ENCODE data around the gene CREB3.
A peak's percentile ranks its signal among the peaks of the same experiment; 100 is the strongest.

CREB3 gene

GRCh38 chr9:35718721-35719511 lies 13.6 kb upstream of the CREB3 start:
- no peak for DNase-seq (ENCODE audit: low read depth in 1 of 2, low spot score in 1 of 2)
- TF ChIP-seq JUND (IDR thresholded peaks at IDR 0.05; ENCODE audit: low read depth) = no peak
- in situ Hi-C loops (cut with HindIII; ENCODE audit: low pct_unique_long_range_greater_than_20kb, low sequenced_read_pairs) = no loop called here

- no peak for TF ChIP-seq JUND (IDR thresholded peaks at IDR 0.05; ENCODE audit: low read depth)
- in situ Hi-C loops (cut with HindIII; ENCODE audit: low pct_unique_long_range_greater_than_20kb, low sequenced_read_pairs) = no loop called here
- DNase-seq (ENCODE audit: low read depth in 1 of 2, low spot score in 1 of 2) = no peak
These were observed 12.9 kb upstream of the CREB3 start for GRCh38 chr9:35719546-35719945.

- in situ Hi-C loops (cut with HindIII; ENCODE audit: low pct_unique_long_range_greater_than_20kb, low sequenced_read_pairs) = no loop called here
- no peak for TF ChIP-seq JUND (IDR thresholded peaks at IDR 0.05; ENCODE audit: low read depth)
- no peak for DNase-seq (ENCODE audit: low read depth in 1 of 2, low spot score in 1 of 2)
These were observed 9.0 kb upstream of the CREB3 start for GRCh38 chr9:35723426-35723825.

GRCh38 chr9:35723908-35724307 lies 8.6 kb upstream of the CREB3 start:
- no peak for TF ChIP-seq JUND (IDR thresholded peaks at IDR 0.05; ENCODE audit: low read depth)
- in situ Hi-C loops (cut with HindIII; ENCODE audit: low pct_unique_long_range_greater_than_20kb, low sequenced_read_pairs) = no loop called here
- no peak for DNase-seq (ENCODE audit: low read depth in 1 of 2, low spot score in 1 of 2)

GRCh38 chr9:35725362-35725761 lies 7.1 kb upstream of the CREB3 start:
- no peak for DNase-seq (ENCODE audit: low read depth in 1 of 2, low spot score in 1 of 2)
- in situ Hi-C loops (cut with HindIII; ENCODE audit: low pct_unique_long_range_greater_than_20kb, low sequenced_read_pairs) = no loop called here
- no peak for TF ChIP-seq JUND (IDR thresholded peaks at IDR 0.05; ENCODE audit: low read depth)

- in situ Hi-C loops (cut with HindIII; ENCODE audit: low pct_unique_long_range_greater_than_20kb, low sequenced_read_pairs) = no loop called here
- DNase-seq (ENCODE audit: low read depth in 1 of 2, low spot score in 1 of 2) = peak; percentile 49 to 71
- no peak for TF ChIP-seq JUND (IDR thresholded peaks at IDR 0.05; ENCODE audit: low read depth)
These were observed 5.5 kb upstream of the CREB3 start for GRCh38 chr9:35726931-35727330.

GRCh38 chr9:35727676-35728040 lies 4.8 kb upstream of the CREB3 start:
- no peak for DNase-seq (ENCODE audit: low read depth in 1 of 2, low spot score in 1 of 2)
- no peak for TF ChIP-seq JUND (IDR thresholded peaks at IDR 0.05; ENCODE audit: low read depth)
- in situ Hi-C loops (cut with HindIII; ENCODE audit: low pct_unique_long_range_greater_than_20kb, low sequenced_read_pairs) = no loop called here

GRCh38 chr9:35728041-35728971 lies 4.2 kb upstream of the CREB3 start:
- no peak for TF ChIP-seq JUND (IDR thresholded peaks at IDR 0.05; ENCODE audit: low read depth)
- DNase-seq (ENCODE audit: low read depth in 1 of 2, low spot score in 1 of 2) = peak in 1 of 2 experiments; percentile 74
- in situ Hi-C loops (cut with HindIII; ENCODE audit: low pct_unique_long_range_greater_than_20kb, low sequenced_read_pairs) = no loop called here

- TF ChIP-seq JUND (IDR thresholded peaks at IDR 0.05; ENCODE audit: low read depth) = no peak
- DNase-seq (ENCODE audit: low read depth in 1 of 2, low spot score in 1 of 2) = no peak
- in situ Hi-C loops (cut with HindIII; ENCODE audit: low pct_unique_long_range_greater_than_20kb, low sequenced_read_pairs) = no loop called here
These were observed 3.4 kb upstream of the CREB3 start for GRCh38 chr9:35729101-35729500.

- TF ChIP-seq JUND (IDR thresholded peaks at IDR 0.05; ENCODE audit: low read depth) = no peak
- in situ Hi-C loops (cut with HindIII; ENCODE audit: low pct_unique_long_range_greater_than_20kb, low sequenced_read_pairs) = no loop called here
- peak; percentile 47 to 64 for DNase-seq (ENCODE audit: low read depth in 1 of 2, low spot score in 1 of 2)
These were observed 2.6 kb upstream of the CREB3 start for GRCh38 chr9:35729700-35730485.

GRCh38 chr9:35730486-35730854 lies 2.0 kb upstream of the CREB3 start:
- in situ Hi-C loops (cut with HindIII; ENCODE audit: low pct_unique_long_range_greater_than_20kb, low sequenced_read_pairs) = no loop called here
- DNase-seq (ENCODE audit: low read depth in 1 of 2, low spot score in 1 of 2) = no peak
- no peak for TF ChIP-seq JUND (IDR thresholded peaks at IDR 0.05; ENCODE audit: low read depth)

- DNase-seq (ENCODE audit: low read depth in 1 of 2, low spot score in 1 of 2) = no peak
- no peak for TF ChIP-seq JUND (IDR thresholded peaks at IDR 0.05; ENCODE audit: low read depth)
- in situ Hi-C loops (cut with HindIII; ENCODE audit: low pct_unique_long_range_greater_than_20kb, low sequenced_read_pairs) = no loop called here
These were observed 866 bp upstream of the CREB3 start for GRCh38 chr9:35731415-35732184.

All from T47D (cell line).